Kidney (tissue), 14 donors: ENCODE results near the gene HEXIM1. TPM values are rescaled to one million over a fixed set of nuclear protein-coding genes. Genes with fewer than 3 reads are reported as not detected.

ENCODE experiments used
- DNase-seq, 5 donors: peaks; one replicate each; pipeline ENCODE4 v3.0.0-alpha.2; 2013 to 2020
- FAIRE-seq: peaks from 2 replicates; lab custom pipeline; 2012; peaks lifted over from hg19 to GRCh38; lab: Jason Lieb, UNC
- H3K27ac ChIP-seq, 2 donors: one replicate each; pipeline ENCODE4 v1.7.0; 2013; ENCODE audit warnings: low read depth in 2 of 2, low read length in 2 of 2, inconsistent platforms in 1 of 2
- H3K27me3 ChIP-seq: one replicate; pipeline ENCODE4 v1.7.1; 2013; ENCODE audit warnings: low read length, inconsistent platforms; ENCODE audit not compliant: control insufficient read depth, insufficient read depth
- H3K36me3 ChIP-seq, 3 donors: one replicate each; pipeline versions ENCODE4 v1.7.0 to v1.7.1; 2013; ENCODE audit warnings: low read length in 3 of 3, control low read depth in 1 of 3, inconsistent platforms in 1 of 3; ENCODE audit not compliant: insufficient read depth in 3 of 3, control insufficient read depth in 2 of 3
- H3K4me1 ChIP-seq, 3 donors: one replicate each; pipeline versions ENCODE4 v1.7.0 to v1.7.1; 2013; ENCODE audit warnings: low read length in 3 of 3, inconsistent platforms in 1 of 3, low read depth in 1 of 3; ENCODE audit not compliant: control insufficient read depth in 2 of 3, insufficient read depth in 2 of 3
- H3K4me3 ChIP-seq, 3 donors: one replicate each; pipeline versions ENCODE4 v1.7.0 to v1.8.1; 2013; ENCODE audit warnings: low read length in 3 of 3, control low read depth in 1 of 3, inconsistent platforms in 1 of 3
- H3K9ac ChIP-seq, 3 donors: one replicate each; pipeline versions ENCODE4 v1.7.0 to v1.7.1; 2013; ENCODE audit warnings: low read length in 3 of 3, control low read depth in 1 of 3, inconsistent platforms in 1 of 3
- H3K9me3 ChIP-seq, 3 donors: one replicate each; pipeline versions ENCODE4 v1.7.0 to v1.7.1; 2013; ENCODE audit warnings: low read length in 3 of 3, control low read depth in 1 of 3, inconsistent platforms in 1 of 3; ENCODE audit not compliant: control insufficient read depth in 2 of 3, insufficient read depth in 1 of 3
- CTCF ChIP-seq: IDR thresholded peaks from 3 replicates; pipeline ENCODE4 v1.5.1; 2012; ENCODE audit warnings: mild to moderate bottlenecking, moderate library complexity, borderline replicate concordance; ENCODE audit not compliant: insufficient read depth; ENCODE audit errors: extremely low read depth
- intact Hi-C: fragments of 100-400 bp; cut with DNase I; formaldehyde crosslinking; loops from one replicate; pipeline ENCODE4 v1.11.1; 2022
- polyA plus RNA-seq: library from polyadenylated mRNA; stranded (reverse); fragments of 350-450 nt; fragmentation: Illumina TruSeq; extraction: RNeasy Lipid Tissue Mini Kit (QIAGEN cat#74804); gene quantifications from one replicate; pipeline ENCODE4 v1.2.3, GENCODE V29; 2014; ENCODE audit warnings: low read depth, low replicate concordance; ENCODE audit not compliant: insufficient read depth
- total RNA-seq: library from RNA; stranded (reverse); fragmentation: NEBNext Ultra II Directional; extraction: Animal tissue kit (Norgen Biotek cat#: 25700); gene quantifications from one replicate; pipeline ENCODE4 v1.2.1, GENCODE V29; 2021
- donor health status: control.
- donor health status: control.
- donor health status: control.
- donor health status: control.
- donor health status: control.
- donor health status: DM: yes; HTN: yes; CAD: no.
- donor health status: Normal renal cell carcinoma (clear cell type).

The HEXIM1 gene
- total and polyA plus RNA-seq, 2 donors from 2014 or later: 25.0 to 34.7 TPM

DNA sequence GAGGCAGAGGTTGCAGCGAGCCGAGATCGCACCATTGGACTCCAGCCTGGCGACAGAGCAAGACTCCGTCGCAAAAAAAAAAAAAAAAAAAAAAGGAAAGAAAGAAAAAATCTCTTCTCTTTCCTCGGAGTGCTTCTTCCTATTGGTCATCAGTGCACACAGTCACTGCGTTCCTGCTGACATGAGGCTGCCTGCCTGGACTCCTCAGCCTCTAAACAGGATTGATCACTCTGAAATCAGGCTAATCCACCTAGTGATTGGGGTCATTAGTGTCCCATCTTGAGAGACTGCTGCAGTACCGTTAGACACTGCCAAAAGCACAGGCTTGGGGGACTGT lies 46.8 kb upstream of the HEXIM1 start:
- intact Hi-C loops: no loop called here
- FAIRE-seq: no peak
- peaks cover 10 to 78% (median 63%) of the 10 kb centered on the region in 3 donors for H3K36me3 ChIP-seq

GRCh38 chr17:45101883-45102811 lies 46.1 kb upstream of the HEXIM1 start:
- DNase-seq (peak in 2 of 5 donors; percentile 40 to 51), FAIRE-seq (no peak)
- Histone ChIP-seq H3K4me3 (no peak overlapping the region), H3K36me3 (peaks cover 10 to 76% (median 58%) of the 10 kb centered on the region in 3 donors), H3K27ac (no peak overlapping the region), H3K9ac (no peak overlapping the region), H3K27me3 (no peaks in the 10 kb centered on the region), H3K4me1 (peaks cover 0 to 2% (median 0%) of the 10 kb centered on the region in 3 donors), H3K9me3 (no peaks in the 10 kb centered on the region)
- no peak for TF ChIP-seq CTCF
- intact Hi-C loops: no loop called here

More for the DNA sequence above, 46.8 kb upstream of the HEXIM1 start:
- no peak for DNase-seq
- no peak for TF ChIP-seq CTCF
- H3K27ac ChIP-seq: no peak overlapping the region
- no peaks in the 10 kb centered on the region for H3K27me3 ChIP-seq
- H3K9me3 ChIP-seq: no peaks in the 10 kb centered on the region
- H3K4me3 ChIP-seq: no peak overlapping the region
- peaks cover 0 to 2% (median 0%) of the 10 kb centered on the region in 3 donors for H3K4me1 ChIP-seq
- H3K9ac ChIP-seq: no peak overlapping the region

DNA sequence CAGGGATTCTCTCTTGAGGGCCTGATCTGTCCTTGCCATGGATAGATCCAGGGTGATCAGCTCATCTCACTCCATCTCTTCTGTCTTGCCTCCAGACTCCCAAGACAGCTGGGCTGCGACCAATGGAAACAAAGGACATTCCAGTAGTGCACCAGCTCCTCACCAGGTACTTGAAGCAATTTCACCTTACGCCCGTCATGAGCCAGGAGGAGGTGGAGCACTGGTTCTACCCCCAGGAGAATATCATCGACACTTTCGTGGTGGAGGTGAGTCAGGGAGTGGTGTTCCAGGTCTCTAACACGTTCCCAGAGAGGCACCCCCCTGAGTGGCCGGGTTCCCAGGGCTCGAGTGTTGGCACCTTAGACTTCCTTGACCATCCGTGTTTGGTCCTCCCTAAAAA lies 45.4 kb upstream of the HEXIM1 start:
- FAIRE-seq (no peak), DNase-seq (peak in 1 of 5 donors; percentile 59)
- no peaks in the 10 kb centered on the region for H3K9me3 ChIP-seq

More for the DNA sequence above, 45.4 kb upstream of the HEXIM1 start:
- no peak overlapping the region for H3K27ac ChIP-seq
- no peak overlapping the region for H3K9ac ChIP-seq
- no peak overlapping the region for H3K4me3 ChIP-seq
- no peak for TF ChIP-seq CTCF
- peaks cover 8 to 73% (median 56%) of the 10 kb centered on the region in 3 donors for H3K36me3 ChIP-seq
- intact Hi-C loops: no loop called here
- no peaks in the 10 kb centered on the region for H3K27me3 ChIP-seq
- H3K4me1 ChIP-seq: peaks cover 0 to 2% (median 0%) of the 10 kb centered on the region in 3 donors
